ENCODE results near the gene DNAJC9.

The DNAJC9 gene

GRCh38 chr10:73238990-73239566 is 8.0 kb downstream of the DNAJC9 start:
- DNase-seq (ENCODE audit: low spot score), result no peak

- DNase-seq (ENCODE audit: low spot score), result no peak
Observed at GRCh38 chr10:73234695-73235094, 12.4 kb downstream of the DNAJC9 start.

GRCh38 chr10:73233883-73234282 is 13.2 kb downstream of the DNAJC9 start:
- no peak for DNase-seq (ENCODE audit: low spot score)

GRCh38 chr10:73232887-73233286 is 14.2 kb downstream of the DNAJC9 start:
- no peak for DNase-seq (ENCODE audit: low spot score)

- DNase-seq (ENCODE audit: low spot score), result no peak
Observed at GRCh38 chr10:73229567-73229966, 17.5 kb downstream of the DNAJC9 start.

GRCh38 chr10:73228247-73228646 is 18.8 kb downstream of the DNAJC9 start:
- DNase-seq (ENCODE audit: low spot score), result no peak

GRCh38 chr10:73226663-73227062 is 20.4 kb downstream of the DNAJC9 start:
- no peak for DNase-seq (ENCODE audit: low spot score)

- DNase-seq (ENCODE audit: low spot score), result no peak
Observed at GRCh38 chr10:73225518-73225917, 21.5 kb downstream of the DNAJC9 start.

GRCh38 chr10:73220989-73221388 is 26.1 kb downstream of the DNAJC9 start:
- DNase-seq (ENCODE audit: low spot score), result no peak

- DNase-seq (ENCODE audit: low spot score), result no peak
Observed at GRCh38 chr10:73219384-73219783, 27.7 kb downstream of the DNAJC9 start.

- peak; percentile 11 for DNase-seq (ENCODE audit: low spot score)
Observed at GRCh38 chr10:73218431-73219191, 28.4 kb downstream of the DNAJC9 start.

GRCh38 chr10:73217628-73218027 is 29.4 kb downstream of the DNAJC9 start:
- no peak for DNase-seq (ENCODE audit: low spot score)

- no peak for DNase-seq (ENCODE audit: low spot score)
Observed at GRCh38 chr10:73215749-73216148, 31.3 kb downstream of the DNAJC9 start.

GRCh38 chr10:73211106-73211811 is 35.8 kb downstream of the DNAJC9 start:
- no peak for DNase-seq (ENCODE audit: low spot score)

GRCh38 chr10:73210395-73211105 is 36.5 kb downstream of the DNAJC9 start:
- DNase-seq (ENCODE audit: low spot score), result no peak

- DNase-seq (ENCODE audit: low spot score), result peak; percentile 36
Observed at GRCh38 chr10:73209705-73210104, 37.4 kb downstream of the DNAJC9 start.

GRCh38 chr10:73207883-73208282 is 39.2 kb downstream of the DNAJC9 start:
- no peak for DNase-seq (ENCODE audit: low spot score)

GRCh38 chr10:73206385-73206784 is 40.7 kb downstream of the DNAJC9 start:
- no peak for DNase-seq (ENCODE audit: low spot score)

GRCh38 chr10:73205890-73206289 is 41.2 kb downstream of the DNAJC9 start:
- DNase-seq (ENCODE audit: low spot score), result no peak

GRCh38 chr10:73205081-73205480 is 42.0 kb downstream of the DNAJC9 start:
- no peak for DNase-seq (ENCODE audit: low spot score)

Data from AG08396 (cell line).